ENCODE measurements around the gene TEAD4.

DNA sequence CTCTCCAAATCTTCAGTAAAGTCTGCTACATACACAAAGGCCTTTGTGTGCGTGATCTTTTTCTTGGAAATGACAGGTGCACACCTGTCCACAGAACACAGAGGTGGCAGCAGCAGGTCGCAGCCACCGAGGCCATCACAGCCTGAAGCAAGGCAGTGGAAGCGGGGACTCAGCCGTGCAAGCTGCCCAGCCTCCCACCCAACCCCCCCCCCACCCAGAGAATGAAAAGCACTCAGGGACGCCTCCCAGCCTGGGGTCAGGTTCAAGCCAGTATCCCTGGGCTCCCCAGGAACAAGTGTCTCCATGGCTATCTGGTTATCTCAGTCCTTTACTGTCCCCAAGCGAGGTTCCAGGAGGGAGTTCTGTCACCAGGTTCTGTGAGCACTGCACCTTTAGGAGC, 86.8 kb downstream of the TEAD4 start:
- TF ChIP-seq, protein P1, sequence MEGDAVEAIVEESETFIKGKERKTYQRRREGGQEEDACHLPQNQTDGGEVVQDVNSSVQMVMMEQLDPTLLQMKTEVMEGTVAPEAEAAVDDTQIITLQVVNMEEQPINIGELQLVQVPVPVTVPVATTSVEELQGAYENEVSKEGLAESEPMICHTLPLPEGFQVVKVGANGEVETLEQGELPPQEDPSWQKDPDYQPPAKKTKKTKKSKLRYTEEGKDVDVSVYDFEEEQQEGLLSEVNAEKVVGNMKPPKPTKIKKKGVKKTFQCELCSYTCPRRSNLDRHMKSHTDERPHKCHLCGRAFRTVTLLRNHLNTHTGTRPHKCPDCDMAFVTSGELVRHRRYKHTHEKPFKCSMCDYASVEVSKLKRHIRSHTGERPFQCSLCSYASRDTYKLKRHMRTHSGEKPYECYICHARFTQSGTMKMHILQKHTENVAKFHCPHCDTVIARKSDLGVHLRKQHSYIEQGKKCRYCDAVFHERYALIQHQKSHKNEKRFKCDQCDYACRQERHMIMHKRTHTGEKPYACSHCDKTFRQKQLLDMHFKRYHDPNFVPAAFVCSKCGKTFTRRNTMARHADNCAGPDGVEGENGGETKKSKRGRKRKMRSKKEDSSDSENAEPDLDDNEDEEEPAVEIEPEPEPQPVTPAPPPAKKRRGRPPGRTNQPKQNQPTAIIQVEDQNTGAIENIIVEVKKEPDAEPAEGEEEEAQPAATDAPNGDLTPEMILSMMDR (IDR thresholded peaks at IDR 0.05), result no peak
- TF ChIP-seq POLR2A (IDR thresholded peaks at IDR 0.05), result no peak
